Activated CD4-positive, CD25-positive, alpha-beta regulatory T cell treated with anti-CD3 and anti-CD28 coated beads, Interleukin-2, amount 50 U/mL, for 16 hours (primary cell): Measurements from ENCODE around the gene SGPP2.

ENCODE experiments used
- DNase-seq: peaks from one replicate; pipeline ENCODE4 v3.0.0-alpha.2; 2020; ENCODE audit warnings: low read depth, low spot score

Gene SGPP2

GRCh38 chr2:222470802-222471468, 46.6 kb downstream of the SGPP2 start:
- no peak for DNase-seq

DNA sequence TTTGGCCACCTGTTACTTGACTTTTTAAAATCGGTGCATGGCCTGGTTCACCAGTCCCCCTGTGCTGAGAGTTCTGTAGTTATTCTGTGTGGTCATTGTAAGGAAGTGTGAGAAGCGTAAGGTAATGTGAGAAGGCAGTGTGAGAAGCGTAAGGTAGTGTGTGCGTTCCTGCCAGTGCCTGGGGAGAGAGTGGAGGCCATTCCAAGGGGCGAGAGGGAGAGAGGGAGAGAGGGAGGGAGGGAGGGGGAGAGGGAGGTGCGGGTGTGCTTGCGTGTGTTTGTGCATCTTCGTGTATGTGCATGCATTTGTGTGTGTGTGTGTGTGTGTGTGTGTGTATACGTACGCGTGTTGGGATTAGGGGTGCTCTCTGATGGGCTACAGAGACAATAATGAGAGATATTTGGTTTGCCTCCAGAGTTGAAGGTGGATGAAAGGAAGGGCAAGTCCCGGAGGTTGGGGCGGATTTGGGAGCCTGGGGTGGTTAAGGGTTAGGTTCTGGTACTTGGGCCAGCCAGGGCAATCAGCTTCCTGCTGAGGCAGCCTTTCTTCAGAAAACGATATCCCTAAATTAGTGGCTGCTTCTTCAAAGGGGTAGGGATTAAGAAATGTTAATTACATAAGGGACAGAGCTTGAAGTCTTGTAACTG, 53.7 kb downstream of the SGPP2 start:
- no peak for DNase-seq

GRCh38 chr2:222479859-222480258, 55.5 kb downstream of the SGPP2 start:
- no peak for DNase-seq

DNA sequence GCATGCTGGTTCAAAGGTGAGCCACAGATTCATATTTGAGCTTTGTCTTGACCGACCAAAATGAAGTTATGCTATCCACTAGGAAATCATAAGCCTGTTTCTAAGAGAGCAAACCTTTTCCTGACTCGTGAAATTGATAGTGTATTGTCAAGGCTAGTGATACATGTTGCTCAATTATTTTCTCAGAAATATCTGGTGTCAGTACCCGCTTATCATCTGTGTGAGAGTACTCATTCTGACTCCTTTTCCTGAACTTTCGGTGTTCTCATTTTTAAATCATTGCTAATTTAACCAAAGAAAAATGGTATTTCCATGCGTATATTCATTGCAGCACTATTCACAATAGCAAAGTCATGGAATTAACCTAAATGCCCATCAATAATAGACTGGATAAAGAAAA, 56.2 kb downstream of the SGPP2 start:
- DNase-seq, result no peak

DNA sequence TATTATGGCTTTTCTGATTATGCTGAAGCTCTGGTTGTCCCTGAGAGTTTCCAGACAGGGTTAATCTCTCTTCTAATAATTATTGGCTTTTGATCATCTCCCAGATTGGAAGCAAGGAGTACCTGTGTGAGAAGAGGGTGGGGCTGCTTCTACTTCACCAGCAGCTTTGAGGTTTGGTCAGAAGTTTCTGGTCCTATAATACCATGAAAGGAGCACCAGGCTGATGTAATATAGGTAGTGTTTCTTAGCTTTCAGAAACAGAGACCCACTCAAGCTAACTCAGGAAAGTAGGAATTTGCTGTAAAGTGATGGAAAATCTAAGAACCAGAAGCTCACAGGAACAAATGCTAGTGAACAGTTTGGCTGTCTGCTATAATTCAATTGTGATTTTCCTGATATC, 57.6 kb downstream of the SGPP2 start:
- no peak for DNase-seq

- DNase-seq, result no peak
Observed at GRCh38 chr2:222483513-222484039, 59.2 kb downstream of the SGPP2 start.

GRCh38 chr2:222485367-222486211, 61.2 kb downstream of the SGPP2 start:
- no peak for DNase-seq

GRCh38 chr2:222490131-222490530, 65.8 kb downstream of the SGPP2 start:
- DNase-seq, result no peak

DNA sequence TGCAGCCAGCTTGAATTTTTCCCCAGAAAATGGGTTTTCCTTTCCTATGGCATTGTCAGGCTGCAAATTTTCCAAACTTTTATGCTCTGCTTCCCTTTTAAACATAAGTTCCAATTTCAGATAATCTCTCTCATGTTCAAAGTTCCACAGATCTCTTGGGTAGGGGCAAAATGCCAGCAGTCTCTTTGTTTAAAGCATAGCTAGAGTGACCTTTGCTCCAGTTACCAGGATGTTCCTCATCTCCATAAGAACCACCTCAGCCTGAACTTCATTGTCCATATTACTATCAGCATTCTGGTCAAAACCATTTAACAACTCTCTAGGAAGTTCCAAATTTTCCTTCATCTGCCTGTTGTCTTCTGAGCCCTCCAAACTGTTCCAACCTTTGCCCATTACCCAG, 68.3 kb downstream of the SGPP2 start:
- DNase-seq, result no peak

DNA sequence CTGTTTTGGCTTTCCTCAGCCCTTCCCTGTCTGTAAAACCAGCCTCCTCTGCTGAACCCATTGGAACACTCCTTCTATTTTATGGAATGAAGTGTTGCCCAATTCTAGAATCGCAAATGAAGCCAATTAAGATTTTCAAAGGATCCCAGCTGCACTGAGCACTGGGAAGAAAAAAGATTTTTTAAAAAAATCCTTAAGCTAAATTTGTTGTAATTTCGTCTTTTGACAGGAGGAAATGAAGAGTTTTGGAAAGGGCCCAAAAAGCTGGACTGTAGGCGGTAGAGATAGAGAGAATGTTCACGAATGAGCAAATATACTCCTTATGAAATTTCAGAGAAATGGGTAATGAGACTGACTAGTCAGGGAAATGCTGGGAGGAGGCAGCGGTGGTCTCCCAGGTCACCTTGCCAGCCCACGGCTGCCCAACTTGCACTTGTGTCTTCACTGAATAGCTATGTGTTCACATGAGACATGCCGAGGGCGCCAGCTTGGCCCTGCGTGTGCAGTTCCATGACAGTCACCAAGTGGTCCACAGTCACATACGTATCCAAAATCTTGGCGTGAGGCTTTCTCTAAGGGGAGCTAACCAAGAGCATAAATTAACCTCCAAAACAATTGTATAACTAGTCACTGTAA, 69.9 kb downstream of the SGPP2 start:
- no peak for DNase-seq

DNA sequence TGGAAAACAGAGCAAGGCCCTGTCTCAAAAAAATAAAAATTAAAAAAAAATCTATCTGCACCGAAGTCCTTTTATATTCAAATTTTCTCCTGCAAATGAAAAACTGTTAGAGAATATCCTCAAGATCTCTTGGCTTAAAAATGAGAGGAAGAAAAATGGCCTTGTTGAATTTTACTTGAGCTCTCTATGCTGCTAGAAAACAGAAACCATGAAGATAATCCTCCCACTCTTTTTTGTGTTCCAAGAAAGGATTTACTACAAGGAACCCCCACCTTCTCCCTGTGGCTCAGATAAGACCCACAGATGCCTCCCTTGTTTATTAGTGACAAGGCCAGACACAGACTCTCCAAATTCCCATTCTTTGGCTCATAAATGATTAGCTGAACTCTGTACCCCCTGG, 71.0 kb downstream of the SGPP2 start:
- no peak for DNase-seq

DNA sequence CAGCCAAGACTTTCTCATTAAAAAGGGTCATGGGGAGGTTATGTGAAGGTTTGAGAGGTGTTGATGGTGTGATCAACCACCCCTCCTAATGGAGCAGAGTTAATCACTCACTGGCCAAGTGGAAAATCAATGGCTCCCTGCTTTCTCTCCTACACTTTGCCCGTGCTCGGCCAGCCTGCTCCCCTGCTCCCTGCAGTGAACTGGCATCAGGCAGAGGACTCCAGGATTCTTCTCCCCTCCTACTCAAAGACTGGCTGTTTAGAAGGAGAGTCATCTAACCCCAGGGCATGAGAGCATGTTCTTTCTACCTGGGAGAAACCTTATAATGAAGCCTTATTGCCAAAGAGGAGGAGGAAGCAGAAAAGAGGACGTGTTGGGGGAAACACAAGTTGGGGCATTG, 74.9 kb downstream of the SGPP2 start:
- DNase-seq, result no peak

DNA sequence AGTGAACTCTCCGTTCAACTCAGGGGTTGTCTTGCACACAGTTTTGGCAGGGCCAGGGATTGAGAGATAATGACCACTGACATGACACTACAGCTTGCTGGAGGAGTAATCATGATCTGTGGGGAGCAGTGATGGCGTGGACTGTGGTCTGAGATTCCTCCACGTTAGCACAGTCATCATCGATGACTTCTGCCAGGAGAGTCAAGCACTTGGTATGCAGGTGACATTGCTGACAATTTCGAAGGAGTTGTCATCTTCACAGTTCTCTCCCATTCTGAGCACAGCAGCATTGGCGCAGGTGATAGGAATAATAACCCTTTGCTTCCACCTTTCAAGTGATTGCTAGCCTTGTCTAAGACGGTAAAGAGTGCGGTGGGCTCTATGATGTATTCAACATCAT, 79.8 kb downstream of the SGPP2 start:
- no peak for DNase-seq

GRCh38 chr2:222504719-222505118, 80.4 kb downstream of the SGPP2 start:
- DNase-seq, result no peak

DNA sequence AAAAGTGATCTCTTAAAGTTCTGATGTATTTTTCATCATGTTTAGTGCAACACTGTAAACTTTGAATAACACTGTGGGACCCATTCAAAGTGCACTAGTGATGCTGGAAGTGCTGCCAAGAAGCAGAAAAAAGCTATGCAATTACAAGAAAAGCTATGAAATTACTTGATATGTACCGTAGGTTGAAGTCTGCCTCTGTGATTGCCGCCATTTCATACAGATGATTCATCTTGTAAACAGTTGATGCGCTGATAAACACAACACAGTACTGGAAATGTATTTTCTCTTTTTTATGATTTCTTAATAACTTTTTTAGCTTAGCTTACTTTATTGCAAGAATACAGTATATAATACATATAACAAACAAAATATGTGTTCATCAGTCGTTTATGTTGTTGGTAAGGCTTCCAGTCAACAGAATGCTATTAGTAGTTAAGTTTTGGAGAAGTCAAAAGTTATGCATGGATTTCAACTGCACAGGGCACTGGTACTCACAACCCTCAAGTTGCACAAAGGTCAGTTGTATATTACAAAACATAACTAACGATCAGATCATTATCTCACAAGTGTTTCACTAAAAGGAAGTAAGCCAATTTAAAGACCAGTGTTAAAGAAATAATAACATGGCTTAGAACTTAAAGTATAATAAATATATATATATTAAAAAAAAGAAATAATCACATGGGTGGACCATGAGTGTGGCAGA, 82.0 kb downstream of the SGPP2 start:
- no peak for DNase-seq

DNA sequence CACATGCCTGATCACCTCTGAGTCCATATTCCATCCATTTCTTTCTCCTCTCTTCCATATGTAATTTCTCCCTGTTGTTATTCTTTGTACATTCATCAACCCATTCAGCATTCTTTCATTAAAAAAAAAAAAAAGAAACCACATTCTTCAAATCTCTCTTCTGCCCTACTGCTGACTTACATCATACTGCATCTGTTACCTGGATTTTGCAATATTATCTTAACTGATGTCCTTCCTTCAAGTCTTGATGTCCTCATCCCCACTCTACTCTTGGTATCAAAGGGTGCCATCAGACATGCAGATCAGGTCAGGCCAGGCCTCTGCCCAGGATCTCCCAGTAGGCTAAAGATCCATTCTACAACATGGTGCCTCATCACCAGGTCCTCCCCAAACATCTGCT, 90.6 kb downstream of the SGPP2 start:
- no peak for DNase-seq

GRCh38 chr2:222518570-222519381, 94.4 kb downstream of the SGPP2 start:
- no peak for DNase-seq

DNA sequence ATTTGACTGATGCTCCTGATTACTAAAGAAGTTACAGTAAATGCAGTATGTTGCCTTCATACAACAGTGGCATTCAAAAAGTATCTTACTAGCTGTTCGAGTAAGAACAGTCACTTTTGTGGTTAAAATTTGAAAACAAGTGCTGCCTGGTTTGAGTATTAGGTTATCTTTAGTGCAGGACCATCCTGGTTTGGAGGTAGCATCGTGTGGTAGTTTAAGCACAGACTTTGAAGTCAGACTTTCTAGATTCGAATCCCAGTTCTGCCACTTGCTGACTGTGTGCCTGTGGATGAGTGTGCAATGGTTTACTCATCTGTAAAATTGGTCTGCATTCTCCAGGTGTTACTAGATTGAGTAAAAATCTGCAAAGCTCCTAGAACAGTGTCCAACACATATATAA, 96.8 kb downstream of the SGPP2 start:
- no peak for DNase-seq

- no peak for DNase-seq
Observed at GRCh38 chr2:222522082-222522481, 97.7 kb downstream of the SGPP2 start.

DNA sequence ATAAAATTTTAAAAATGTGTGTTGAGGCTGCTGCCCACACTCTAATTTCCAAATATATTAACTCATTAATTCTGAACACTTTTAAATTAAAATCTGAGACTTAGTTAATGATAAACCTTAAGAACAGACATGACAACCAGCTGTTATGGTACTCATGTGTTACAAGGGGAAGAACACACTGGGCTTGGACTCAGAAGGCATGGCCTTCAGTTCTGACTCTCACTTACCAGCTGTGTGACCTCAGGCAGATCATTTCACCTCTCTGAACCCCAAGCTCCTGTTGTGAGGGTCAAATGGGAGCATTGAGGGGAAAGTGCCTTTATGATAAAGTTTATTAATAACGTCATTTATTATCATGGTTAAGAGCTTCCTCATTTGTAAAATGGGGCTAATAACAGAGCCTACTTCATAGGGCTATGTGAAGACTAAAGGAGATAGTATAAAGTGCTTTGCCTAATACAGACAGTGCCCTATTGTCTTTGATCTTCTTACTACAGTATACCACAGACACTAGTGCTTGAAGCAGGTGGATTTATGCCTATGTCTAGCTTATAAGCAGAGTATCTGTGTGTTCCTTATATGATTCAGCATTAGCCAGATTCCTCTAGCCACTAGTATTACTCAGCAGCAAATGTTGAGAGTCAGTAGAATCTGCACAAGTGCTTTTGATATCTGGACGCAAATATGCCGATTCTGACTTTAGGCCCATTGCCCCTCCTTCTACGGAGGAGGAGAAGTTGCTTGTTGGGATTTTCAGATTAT, 99.6 kb downstream of the SGPP2 start:
- DNase-seq, result no peak
